Keratinocyte (primary cell): ENCODE measurements around the gene DHRSX. TPM values are rescaled to one million over a fixed set of nuclear protein-coding genes. Genes with fewer than 3 reads are reported as not detected.

Experiments used
- DNase-seq: peaks from one replicate; pipeline ENCODE4 v3.0.0-alpha.2; 2011; ENCODE audit warnings: low read depth, missing footprints, low spot score
- FAIRE-seq: peaks from 2 replicates; lab custom pipeline; 2011; peaks lifted over from hg19 to GRCh38; lab: Jason Lieb, UNC
- H2AFZ ChIP-seq: 2 replicates; pipeline ENCODE4 v1.6.0; 2012; ENCODE audit warnings: low read length, control low read depth, inconsistent platforms; ENCODE audit not compliant: control insufficient read depth
- H3K27ac ChIP-seq: 2 replicates; pipeline ENCODE4 v1.5.1; 2011; ENCODE audit warnings: low read length; ENCODE audit not compliant: control insufficient read depth, insufficient read depth
- H3K27me3 ChIP-seq: 3 replicates; pipeline ENCODE4 v1.6.0; 2011; ENCODE audit warnings: low read length; ENCODE audit not compliant: control insufficient read depth, insufficient read depth; ENCODE audit errors: extremely low read depth
- H3K36me3 ChIP-seq, 2 experiments: 2 replicates in 1 of 2; 3 replicates in 1 of 2; pipeline ENCODE4 v1.5.1; 2011; ENCODE audit warnings: low read length in 2 of 2, mild to moderate bottlenecking in 1 of 2; ENCODE audit not compliant: control insufficient read depth in 2 of 2, insufficient read depth in 2 of 2; ENCODE audit errors: extremely low read depth in 1 of 2
- H3K4me1 ChIP-seq: 3 replicates; pipeline ENCODE4 v1.5.1; 2011; ENCODE audit warnings: low read length; ENCODE audit not compliant: control insufficient read depth, insufficient read depth; ENCODE audit errors: extremely low read depth
- H3K4me2 ChIP-seq: 3 replicates; pipeline ENCODE4 v1.6.0; 2011; ENCODE audit warnings: low read depth, low read length; ENCODE audit not compliant: control insufficient read depth, insufficient read depth; ENCODE audit errors: extremely low read depth
- H3K4me3 ChIP-seq, 3 experiments: fragments of 200-600 bp in 1 of 3; sonication (generic) in 1 of 3; 2 replicates in 2 of 3; 3 replicates in 1 of 3; pipeline ENCODE4 v1.5.1; 2011 to 2016; ENCODE audit warnings: low read length in 3 of 3, mild to moderate bottlenecking in 3 of 3, control low read depth in 2 of 3, inconsistent platforms in 1 of 3, low read depth in 1 of 3, mixed read lengths in 1 of 3, mixed run types in 1 of 3, moderate library complexity in 1 of 3; ENCODE audit not compliant: control insufficient read depth in 2 of 3, insufficient read depth in 2 of 3; ENCODE audit errors: extremely low read depth in 1 of 3
- H3K79me2 ChIP-seq: 2 replicates; pipeline ENCODE4 v1.6.0; 2012; ENCODE audit warnings: low read length; ENCODE audit not compliant: control insufficient read depth, insufficient read depth
- H3K9ac ChIP-seq: 3 replicates; pipeline ENCODE4 v1.6.0; 2011; ENCODE audit warnings: low read length; ENCODE audit not compliant: control insufficient read depth, insufficient read depth; ENCODE audit errors: extremely low read depth
- H3K9me1 ChIP-seq: 3 replicates; pipeline ENCODE4 v1.6.0; 2011; ENCODE audit warnings: low read length; ENCODE audit not compliant: control insufficient read depth, insufficient read depth; ENCODE audit errors: extremely low read depth
- H3K9me3 ChIP-seq: 2 replicates; pipeline ENCODE4 v1.5.1; 2012; ENCODE audit warnings: low read depth, low read length; ENCODE audit not compliant: control insufficient read depth
- H4K20me1 ChIP-seq: 3 replicates; pipeline ENCODE4 v1.6.0; 2011; ENCODE audit warnings: low read length; ENCODE audit not compliant: control insufficient read depth, insufficient read depth; ENCODE audit errors: extremely low read depth
- CTCF ChIP-seq, 3 experiments: IDR thresholded peaks in 1 of 3; conservative IDR thresholded peaks in 1 of 3; optimal IDR thresholded peaks in 1 of 3; 2 replicates in 2 of 3; 3 replicates in 1 of 3; pipeline versions ENCODE3 to v1.5.1; 2011; ENCODE audit warnings: low read length in 3 of 3, mild to moderate bottlenecking in 3 of 3, moderate library complexity in 2 of 3, control low read depth in 1 of 3, inconsistent platforms in 1 of 3; ENCODE audit not compliant: insufficient read depth in 2 of 3; ENCODE audit errors: extremely low read depth in 1 of 3
- EZH2 ChIP-seq: IDR thresholded peaks from one replicate; pipeline ENCODE4 v1.6.1; 2012; ENCODE audit warnings: inconsistent platforms, mild to moderate bottlenecking, low read length, moderate library complexity
- dilution Hi-C: fragments of 300-500 bp; cut with MboI; formaldehyde crosslinking; loops from one replicate; pipeline ENCODE4 v1.7.0; 2020; ENCODE audit warnings: low sequenced_read_pairs; ENCODE audit not compliant: extremely low pct_ligation_motif_present
- polyA plus RNA-seq, 5 experiments: library from polyadenylated mRNA; depleted of rRNA in 3 of 5; stranded (reverse) in 3 of 5; stranded (forward) in 1 of 5; unstranded in 1 of 5; fragments of >200 nt; gene quantifications; 1 replicate in 1 of 5; 2 replicates in 3 of 5; 3 replicates in 1 of 5; pipeline versions ENCODE4 v1.2.1 to v1.2.3, GENCODE V29; 2011 to 2012; ENCODE audit warnings: missing spikeins in 2 of 5, low read depth in 1 of 5, low replicate concordance in 1 of 5

Gene DHRSX
- polyA plus RNA-seq, 1 donor (not counting 4 experiments of a cell fraction or from before 2014, with no cell fraction given), result 20.4 TPM

- DNase-seq (no peak), FAIRE-seq (no peak)
- H3K9me3 ChIP-seq, result peaks cover 3% of the 10 kb centered on the region
- H3K27ac ChIP-seq, result no peak overlapping the region
- no peaks in the 10 kb centered on the region for H3K9me1 ChIP-seq
- no peak overlapping the region for H3K9ac ChIP-seq
- no peaks in the 10 kb centered on the region for H3K4me1 ChIP-seq
- H4K20me1 ChIP-seq, result no peaks in the 10 kb centered on the region
- H3K27me3 ChIP-seq, result no peaks in the 10 kb centered on the region
- no peak overlapping the region for H2AFZ ChIP-seq
- dilution Hi-C loops, result no loop called here
- H3K4me3 ChIP-seq, result no peak overlapping the region
- no peaks in the 10 kb centered on the region for H3K79me2 ChIP-seq
- no peaks in the 10 kb centered on the region for H3K36me3 ChIP-seq
- no peak for TF ChIP-seq CTCF (optimal IDR thresholded peaks at IDR 0.05 in 1 of 3, IDR thresholded peaks at IDR 0.05 in 1 of 3, conservative IDR thresholded peaks at IDR 0.05 in 1 of 3; ENCODE audit: extremely low read depth in 1 of 3, insufficient read depth in 2 of 3, low read length in 3 of 3)
- TF ChIP-seq EZH2, result no peak
- no peak overlapping the region for H3K4me2 ChIP-seq
Measured at GRCh38 chrX:2521927-2522386, 21.2 kb upstream of the DHRSX start.

- DNase-seq (no peak), FAIRE-seq (no peak)
- H3K4me3 ChIP-seq, result no peak overlapping the region
- no peak overlapping the region for H3K4me2 ChIP-seq
- no peaks in the 10 kb centered on the region for H3K9me1 ChIP-seq
- no peak overlapping the region for H2AFZ ChIP-seq
- no peaks in the 10 kb centered on the region for H3K79me2 ChIP-seq
- no peak for TF ChIP-seq CTCF (optimal IDR thresholded peaks at IDR 0.05 in 1 of 3, IDR thresholded peaks at IDR 0.05 in 1 of 3, conservative IDR thresholded peaks at IDR 0.05 in 1 of 3; ENCODE audit: extremely low read depth in 1 of 3, insufficient read depth in 2 of 3, low read length in 3 of 3)
- TF ChIP-seq EZH2, result no peak
- no peak overlapping the region for H3K27ac ChIP-seq
- H4K20me1 ChIP-seq, result no peaks in the 10 kb centered on the region
- peaks cover 3% of the 10 kb centered on the region for H3K9me3 ChIP-seq
- no peak overlapping the region for H3K9ac ChIP-seq
- H3K4me1 ChIP-seq, result no peaks in the 10 kb centered on the region
- dilution Hi-C loops, result no loop called here
- no peaks in the 10 kb centered on the region for H3K27me3 ChIP-seq
- no peaks in the 10 kb centered on the region for H3K36me3 ChIP-seq
Measured at GRCh38 chrX:2521092-2521926, 20.5 kb upstream of the DHRSX start.
